Adrenal gland (tissue), 12 donors: ENCODE data around the gene LCT. TPM values are rescaled to one million over a fixed set of nuclear protein-coding genes. Genes with fewer than 3 reads are reported as not detected.
"Not testable (repeated sequence)": the region's sequence is repeated elsewhere in the genome, so short reads cannot be mapped to it uniquely, and the experiment has no call there.

ENCODE experiments used
- DNase-seq, 7 donors: peaks; one replicate each; pipeline ENCODE4 v3.0.0-alpha.2; 2019 to 2020
- H3K27ac ChIP-seq, 5 donors: fragments of 200-600 bp; sonication (generic) in 4 of 5; 1 replicate in 3 of 5; 2 replicates in 2 of 5; pipeline versions ENCODE4 v1.5.1 to v1.8.0; 2016 to 2020; ENCODE audit warnings: mild to moderate bottlenecking in 1 of 5
- H3K27me3 ChIP-seq: fragments of 200-600 bp; 2 replicates; pipeline ENCODE4 v1.8.0; 2021
- H3K36me3 ChIP-seq, 2 donors: fragments of 200-600 bp; replicated peaks in 1 of 2; 1 replicate in 1 of 2; 2 replicates in 1 of 2; pipeline versions ENCODE4 v1.5.1 to v1.8.0; 2018 to 2022
- H3K4me1 ChIP-seq, 2 donors: fragments of 200-600 bp; replicated peaks in 1 of 2; 1 replicate in 1 of 2; 2 replicates in 1 of 2; pipeline versions ENCODE4 v1.5.1 to v1.8.0; 2018 to 2021
- H3K4me3 ChIP-seq, 4 donors: fragments of 200-600 bp; sonication (generic) in 3 of 4; one replicate each; pipeline ENCODE4 v1.5.1; 2016 to 2018
- H3K9me3 ChIP-seq, 3 donors: fragments of 200-600 bp; sonication (generic) in 1 of 3; replicated peaks in 1 of 3; 1 replicate in 2 of 3; 2 replicates in 1 of 3; pipeline versions ENCODE4 v1.5.1 to v1.8.0; 2016 to 2021
- CTCF ChIP-seq, 6 experiments: fragments of 450-650 bp in 4 of 6; fragments of 200-600 bp in 2 of 6; sonication (generic) in 1 of 6; IDR thresholded peaks; 1 replicate in 5 of 6; 2 replicates in 1 of 6; pipeline versions ENCODE4 v1.5.1 to v1.8.0; 2016 to 2021; ENCODE audit warnings: antibody characterized with exemption in 6 of 6, mild to moderate bottlenecking in 2 of 6, moderate library complexity in 1 of 6
- POLR2A ChIP-seq, 2 donors: fragments of 450-650 bp; IDR thresholded peaks; one replicate each; pipeline ENCODE4 v1.6.1; 2017; ENCODE audit warnings: antibody characterized with exemption in 2 of 2, mild to moderate bottlenecking in 2 of 2, moderate library complexity in 1 of 2
- WGBS, 4 donors: extraction: QIAGEN DNeasy Blood & Tissue Kit in 2 of 4; methylation state at CpG; one replicate each; pipeline versions ENCODE4 v1.1.5 to v1.1.7; 2013 to 2017; 5-methylcytosine and 5-hydroxymethylcytosine counted together
- intact Hi-C, 2 donors: fragments of 100-400 bp; cut with DNase I; formaldehyde crosslinking; loops; one replicate each; pipeline versions ENCODE4 v1.14.1 to v1.15.0; 2022 to 2023
- polyA plus RNA-seq, 3 donors: library from polyadenylated mRNA; stranded (reverse); fragments of 200-250 nt in 2 of 3; fragments of 350-450 nt in 1 of 3; fragmentation: Illumina TruSeq in 1 of 3; extraction: RNeasy Lipid Tissue Mini Kit (QIAGEN cat#74804) in 1 of 3; gene quantifications; one replicate each; pipeline ENCODE4 v1.2.3, GENCODE V29; 2013 to 2014
- total RNA-seq, 9 donors: library from RNA; depleted of rRNA in 4 of 9; stranded (reverse); fragments of >200 nt in 4 of 9; fragments of 120-200 nt in 1 of 9; fragmentation: NEBNext Ultra II Directional in 1 of 9; extraction: Animal tissue kit (Norgen Biotek cat#: 25700) in 1 of 9; gene quantifications; one replicate each; pipeline versions ENCODE4 v1.1.0 to v1.2.4, GENCODE V29; 2013 to 2023
- donor health status: healthy with polysubstance abuse.
- donor health status: Bipolar disorder and iron deficiency.
- donor health status: DM: yes; HTN: yes; CAD: no.
- donor health status: DM: no; HTN: no; CAD: no.
- donor health status: DM: no; HTN: no; CAD: no.
- donor health status: DM: yes; HTN: yes; CAD: no.

Gene LCT
- total and polyA plus RNA-seq, 12 donors, result 0.17 to 0.69 TPM; not detected in 10

DNA sequence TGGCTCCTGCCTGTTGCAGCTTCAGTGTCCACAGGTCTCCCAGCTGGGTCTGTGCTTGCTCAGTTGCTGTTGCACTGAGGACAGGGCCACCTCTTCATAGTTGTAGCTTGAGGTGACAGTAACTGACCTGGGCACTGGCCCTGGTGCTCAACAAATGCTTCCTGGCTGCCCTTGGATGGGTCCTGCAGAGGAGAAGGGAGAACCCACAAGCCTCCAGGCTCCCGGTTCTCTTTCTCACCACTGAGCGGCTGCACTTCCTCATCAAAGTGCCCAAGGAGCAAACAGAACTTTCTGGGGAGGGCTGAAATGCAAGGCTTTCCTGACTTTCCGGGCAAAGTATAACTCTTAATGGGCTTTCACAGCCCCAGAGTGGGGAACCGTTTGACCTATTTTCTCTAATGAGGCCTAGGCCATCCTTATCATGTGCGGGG is 38.7 kb downstream of the LCT start:
- TF ChIP-seq CTCF (IDR thresholded peaks at IDR 0.05), result no peak
- no peak for TF ChIP-seq POLR2A (IDR thresholded peaks at IDR 0.05)
- WGBS, 4 donors, result 59 to 100% (median 69%) methylated on average over 1 to 5 of the region's 5 CpGs

GRCh38 chr2:135797497-135798274 is 39.3 kb downstream of the LCT start:
- TF ChIP-seq POLR2A (IDR thresholded peaks at IDR 0.05), result no peak
- peak; percentile 79 to 90 (median 86) for TF ChIP-seq CTCF (IDR thresholded peaks at IDR 0.05)
- Histone ChIP-seq H3K36me3 (no peaks in the 10 kb centered on the region), H3K27ac (no peak overlapping the region), H3K9me3 (no peaks in the 10 kb centered on the region), H3K27me3 (no peaks in the 10 kb centered on the region), H3K4me1 (no peaks in the 10 kb centered on the region), H3K4me3 (no peak overlapping the region)
- peak; percentile 71 to 90 (median 81) for DNase-seq
- intact Hi-C loops, result loop anchor here in 1 of 2 donors (5.0 kb wide), 1 partner anchor 805 kb away; no protein-coding TSS in a partner anchor
- WGBS, 4 donors, result 41 to 45% (median 44%) methylated on average over 20 to 22 of the region's 22 CpGs

More for the DNA sequence above, 38.7 kb downstream of the LCT start:
- Histone ChIP-seq H3K27me3 (no peaks in the 10 kb centered on the region), H3K36me3 (no peaks in the 10 kb centered on the region), H3K9me3 (no peaks in the 10 kb centered on the region), H3K27ac (no peak overlapping the region), H3K4me1 (no peaks in the 10 kb centered on the region), H3K4me3 (no peak overlapping the region)
- DNase-seq, result no peak
- intact Hi-C loops, result loop anchor here in 1 of 2 donors (5.0 kb wide), 1 partner anchor 806 kb away; no protein-coding TSS in a partner anchor

DNA sequence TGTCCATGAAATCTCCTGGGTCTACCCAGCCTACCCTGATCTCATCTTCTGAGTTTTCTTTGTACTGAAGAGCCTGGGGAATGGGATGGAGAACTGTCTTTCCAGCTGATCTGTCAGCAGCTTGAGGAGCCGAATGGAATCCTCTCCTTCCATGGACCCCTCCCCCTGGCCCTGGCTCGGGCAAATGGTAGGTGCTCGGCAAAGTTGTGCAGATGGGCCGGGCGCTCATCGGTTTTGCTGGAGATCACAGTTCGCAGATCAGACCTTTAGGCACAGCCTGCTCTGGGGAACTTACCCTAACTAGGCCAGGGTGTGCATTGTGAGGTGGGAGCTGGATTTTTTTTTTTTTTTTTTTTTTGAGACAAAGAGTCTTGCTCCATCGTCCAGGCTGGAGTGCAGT is 40.4 kb downstream of the LCT start:
- Histone ChIP-seq H3K27me3 (no peaks in the 10 kb centered on the region), H3K4me3 (no peak overlapping the region), H3K36me3 (no peaks in the 10 kb centered on the region), H3K27ac (no peak overlapping the region), H3K9me3 (no peaks in the 10 kb centered on the region), H3K4me1 (no peaks in the 10 kb centered on the region)
- intact Hi-C loops, result loop anchor here in 1 of 2 donors (5.0 kb wide), 1 partner anchor 804 kb away; no protein-coding TSS in a partner anchor
- no peak for TF ChIP-seq POLR2A (IDR thresholded peaks at IDR 0.05)
- no peak for TF ChIP-seq CTCF (IDR thresholded peaks at IDR 0.05)
- DNase-seq, result no peak
- 92 to 97% (median 95%) methylated on average over 8 of the region's 8 CpGs for WGBS, 4 donors

- not testable (repeated sequence) for DNase-seq, H3K36me3 ChIP-seq, H3K4me1 ChIP-seq, H3K4me3 ChIP-seq, H3K27me3 ChIP-seq, H3K27ac ChIP-seq, H3K9me3 ChIP-seq
- intact Hi-C loops, result loop anchor here in 1 of 2 donors (5.0 kb wide), 1 partner anchor 803 kb away; no protein-coding TSS in a partner anchor
- 78 to 84% (median 82%) methylated on average over 4 of the region's 4 CpGs for WGBS, 4 donors
These were observed 41.3 kb downstream of the LCT start for GRCh38 chr2:135795641-135796040.
